ENCODE data around the gene FILIP1.

Gene FILIP1

GRCh38 chr6:75317503-75318206 lies 175.9 kb downstream of the FILIP1 start:
- no peak for TF ChIP-seq TAF1 (IDR thresholded peaks at IDR 0.05; ENCODE audit: borderline replicate concordance, insufficient read depth, low read length)
- TF ChIP-seq POLR2AphosphoS5 (IDR thresholded peaks at IDR 0.05; ENCODE audit: low read depth, low read length), result no peak
- TF ChIP-seq REST (IDR thresholded peaks at IDR 0.05; ENCODE audit: insufficient read depth in 1 of 2, low read depth in 2 of 2, low read length in 2 of 2), result no peak
- no peak for TF ChIP-seq FOXP2 (optimal IDR thresholded peaks at IDR 0.05; ENCODE audit: borderline replicate concordance, extremely low read depth, extremely low read length, insufficient read depth)
- TF ChIP-seq SIN3A (IDR thresholded peaks at IDR 0.05; ENCODE audit: borderline replicate concordance, insufficient read depth, low read length), result no peak

- no peak for TF ChIP-seq FOXP2 (optimal IDR thresholded peaks at IDR 0.05; ENCODE audit: borderline replicate concordance, extremely low read depth, extremely low read length, insufficient read depth)
- TF ChIP-seq POLR2AphosphoS5 (IDR thresholded peaks at IDR 0.05; ENCODE audit: low read depth, low read length), result no peak
- TF ChIP-seq REST (IDR thresholded peaks at IDR 0.05; ENCODE audit: insufficient read depth in 1 of 2, low read depth in 2 of 2, low read length in 2 of 2), result no peak
- no peak for TF ChIP-seq SIN3A (IDR thresholded peaks at IDR 0.05; ENCODE audit: borderline replicate concordance, insufficient read depth, low read length)
- no peak for TF ChIP-seq TAF1 (IDR thresholded peaks at IDR 0.05; ENCODE audit: borderline replicate concordance, insufficient read depth, low read length)
These were observed 177.6 kb downstream of the FILIP1 start for GRCh38 chr6:75315978-75316377.

GRCh38 chr6:75308250-75308988 lies 185.2 kb downstream of the FILIP1 start:
- TF ChIP-seq POLR2AphosphoS5 (IDR thresholded peaks at IDR 0.05; ENCODE audit: low read depth, low read length), result no peak
- TF ChIP-seq SIN3A (IDR thresholded peaks at IDR 0.05; ENCODE audit: borderline replicate concordance, insufficient read depth, low read length), result no peak
- TF ChIP-seq FOXP2 (optimal IDR thresholded peaks at IDR 0.05; ENCODE audit: borderline replicate concordance, extremely low read depth, extremely low read length, insufficient read depth), result no peak
- TF ChIP-seq REST (IDR thresholded peaks at IDR 0.05; ENCODE audit: insufficient read depth in 1 of 2, low read depth in 2 of 2, low read length in 2 of 2), result no peak
- TF ChIP-seq TAF1 (IDR thresholded peaks at IDR 0.05; ENCODE audit: borderline replicate concordance, insufficient read depth, low read length), result no peak

GRCh38 chr6:75307364-75308004 lies 186.1 kb downstream of the FILIP1 start:
- TF ChIP-seq POLR2AphosphoS5 (IDR thresholded peaks at IDR 0.05; ENCODE audit: low read depth, low read length) (no peak), SIN3A (IDR thresholded peaks at IDR 0.05; ENCODE audit: borderline replicate concordance, insufficient read depth, low read length) (no peak), FOXP2 (optimal IDR thresholded peaks at IDR 0.05; ENCODE audit: borderline replicate concordance, extremely low read depth, extremely low read length, insufficient read depth) (no peak), REST (IDR thresholded peaks at IDR 0.05; ENCODE audit: insufficient read depth in 1 of 2, low read depth in 2 of 2, low read length in 2 of 2) (no peak), TAF1 (IDR thresholded peaks at IDR 0.05; ENCODE audit: borderline replicate concordance, insufficient read depth, low read length) (no peak)

All from PFSK-1 (cell line).